22Rv1 (cell line): Measurements from ENCODE around the gene GSC2.

Source experiments
- H3K27ac ChIP-seq: fragments of 450-650 bp; 2 replicates; pipeline ENCODE4 v1.5.1; 2017
- ZFX ChIP-seq: fragments of 450-650 bp; IDR thresholded peaks from 2 replicates; pipeline ENCODE4 v1.6.1; 2017; ENCODE audit warnings: antibody characterized with exemption, borderline replicate concordance
- TF ChIP-seq, protein P1 (sequence below): fragments of 450-650 bp; IDR thresholded peaks from 2 replicates; pipeline ENCODE4 v1.5.1; 2017; ENCODE audit warnings: mild to moderate bottlenecking

GSC2 gene

DNA sequence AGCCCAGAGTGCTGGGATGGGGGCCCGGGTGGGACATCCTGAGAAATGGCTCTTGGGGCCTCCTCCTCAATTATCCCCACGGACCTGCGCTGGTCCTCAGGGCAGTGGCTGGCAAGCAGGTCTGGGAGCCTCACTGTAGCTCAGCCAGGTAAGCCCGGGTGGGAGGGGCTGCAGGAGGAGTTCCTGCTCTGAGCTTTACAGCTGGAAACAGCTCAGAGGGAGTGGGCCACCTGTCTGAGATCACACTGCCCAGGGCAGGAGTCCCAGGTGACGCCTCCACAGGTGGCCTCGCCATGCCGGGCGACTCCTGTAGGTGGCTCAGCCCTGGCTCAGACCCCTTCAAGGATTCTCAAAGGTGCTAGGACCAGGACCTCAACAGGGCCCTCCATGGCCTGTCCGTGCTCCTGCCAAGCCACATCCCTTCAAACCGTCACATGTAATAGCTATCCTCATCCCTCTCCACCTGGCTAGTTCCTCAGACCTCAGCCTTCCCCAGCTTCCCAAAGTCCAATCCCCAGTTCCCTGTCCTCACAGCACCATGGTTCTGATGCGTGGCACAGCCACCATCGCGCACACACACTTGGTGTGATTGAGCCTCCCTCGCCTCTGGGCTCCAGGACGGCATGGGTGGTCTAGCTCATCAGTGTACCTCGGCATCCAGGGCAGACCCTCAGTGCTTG lies 22.6 kb downstream of the GSC2 start:
- TF ChIP-seq, protein P1, sequence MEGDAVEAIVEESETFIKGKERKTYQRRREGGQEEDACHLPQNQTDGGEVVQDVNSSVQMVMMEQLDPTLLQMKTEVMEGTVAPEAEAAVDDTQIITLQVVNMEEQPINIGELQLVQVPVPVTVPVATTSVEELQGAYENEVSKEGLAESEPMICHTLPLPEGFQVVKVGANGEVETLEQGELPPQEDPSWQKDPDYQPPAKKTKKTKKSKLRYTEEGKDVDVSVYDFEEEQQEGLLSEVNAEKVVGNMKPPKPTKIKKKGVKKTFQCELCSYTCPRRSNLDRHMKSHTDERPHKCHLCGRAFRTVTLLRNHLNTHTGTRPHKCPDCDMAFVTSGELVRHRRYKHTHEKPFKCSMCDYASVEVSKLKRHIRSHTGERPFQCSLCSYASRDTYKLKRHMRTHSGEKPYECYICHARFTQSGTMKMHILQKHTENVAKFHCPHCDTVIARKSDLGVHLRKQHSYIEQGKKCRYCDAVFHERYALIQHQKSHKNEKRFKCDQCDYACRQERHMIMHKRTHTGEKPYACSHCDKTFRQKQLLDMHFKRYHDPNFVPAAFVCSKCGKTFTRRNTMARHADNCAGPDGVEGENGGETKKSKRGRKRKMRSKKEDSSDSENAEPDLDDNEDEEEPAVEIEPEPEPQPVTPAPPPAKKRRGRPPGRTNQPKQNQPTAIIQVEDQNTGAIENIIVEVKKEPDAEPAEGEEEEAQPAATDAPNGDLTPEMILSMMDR: no peak
- TF ChIP-seq ZFX: no peak
- H3K27ac ChIP-seq: no peak overlapping the region

GRCh38 chr22:19126309-19127273 lies 23.5 kb downstream of the GSC2 start:
- no peak overlapping the region for H3K27ac ChIP-seq
- no peak for TF ChIP-seq ZFX
- TF ChIP-seq, protein P1: no peak

- no peak for TF ChIP-seq ZFX
- TF ChIP-seq, protein P1: no peak
- no peak overlapping the region for H3K27ac ChIP-seq
Observed at GRCh38 chr22:19125474-19126308, 24.4 kb downstream of the GSC2 start.

GRCh38 chr22:19125011-19125410 lies 25.1 kb downstream of the GSC2 start:
- no peak overlapping the region for H3K27ac ChIP-seq
- TF ChIP-seq, protein P1: no peak
- TF ChIP-seq ZFX: no peak

GRCh38 chr22:19124377-19124776 lies 25.7 kb downstream of the GSC2 start:
- no peak overlapping the region for H3K27ac ChIP-seq
- TF ChIP-seq ZFX: no peak
- TF ChIP-seq, protein P1: no peak

DNA sequence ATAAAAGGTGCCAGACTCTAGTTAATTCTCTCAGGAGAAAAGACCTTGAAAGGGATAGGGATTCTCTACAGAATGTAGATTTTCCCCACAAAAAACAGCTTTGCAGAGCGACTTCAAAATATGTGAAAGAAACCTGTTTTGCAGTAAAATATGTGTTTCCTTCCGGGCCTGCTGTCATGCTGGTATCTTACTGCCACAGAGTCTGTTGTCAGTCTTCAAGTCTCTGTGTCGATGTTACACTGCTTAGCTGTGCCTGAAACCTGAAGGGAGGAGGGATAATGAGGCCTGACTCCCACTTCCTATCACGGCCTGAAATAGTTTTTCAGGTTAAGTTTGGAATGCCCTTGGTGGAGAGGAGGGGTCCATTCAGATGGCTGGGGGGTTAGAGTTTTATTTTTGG lies 26.2 kb downstream of the GSC2 start:
- H3K27ac ChIP-seq: no peak overlapping the region
- TF ChIP-seq, protein P1: no peak
- TF ChIP-seq ZFX: no peak
